ENCODE data around the gene LTO1. TPM values are rescaled to one million over a fixed set of nuclear protein-coding genes. Genes with fewer than 3 reads are reported as not detected.
A peak's percentile ranks its signal among the peaks of the same experiment; 100 is the strongest.

Gene LTO1
- total and polyA plus RNA-seq, 2 of the 13 experiments (the other 11 are each of a cell fraction or from before 2014, with no cell fraction given) = 11.8 to 15.0 TPM

- TF ChIP-seq THRA (CRISPR knock-in tag; IDR thresholded peaks at IDR 0.05; ENCODE audit: borderline replicate concordance) (peak; percentile 88; the same call in 1 of the 2 replicates), SALL2 (CRISPR knock-in tag; IDR thresholded peaks at IDR 0.05) (0 out of 2 replicates have a peak, but pooled peaks have one; percentile 50), GATAD2A (CRISPR knock-in tag; IDR thresholded peaks at IDR 0.05) (0 out of 2 replicates have a peak, but pooled peaks have one; percentile 50), ZBTB38 (CRISPR knock-in tag; IDR thresholded peaks at IDR 0.05) (peak; percentile 89), NFKB2 (CRISPR knock-in tag; IDR thresholded peaks at IDR 0.05; ENCODE audit: borderline replicate concordance) (peak; percentile 40; the same call in 1 of the 2 replicates), FOSL2 (CRISPR knock-in tag; IDR thresholded peaks at IDR 0.05) (no peak; the same call in 1 of the 2 replicates), ZNF362 (CRISPR knock-in tag; IDR thresholded peaks at IDR 0.05; ENCODE audit: borderline replicate concordance) (no peak), YEATS4 (CRISPR knock-in tag; IDR thresholded peaks at IDR 0.05; ENCODE audit: borderline replicate concordance) (0 out of 2 replicates have a peak, but pooled peaks have one; percentile 30)
- TF ChIP-seq, protein P1, sequence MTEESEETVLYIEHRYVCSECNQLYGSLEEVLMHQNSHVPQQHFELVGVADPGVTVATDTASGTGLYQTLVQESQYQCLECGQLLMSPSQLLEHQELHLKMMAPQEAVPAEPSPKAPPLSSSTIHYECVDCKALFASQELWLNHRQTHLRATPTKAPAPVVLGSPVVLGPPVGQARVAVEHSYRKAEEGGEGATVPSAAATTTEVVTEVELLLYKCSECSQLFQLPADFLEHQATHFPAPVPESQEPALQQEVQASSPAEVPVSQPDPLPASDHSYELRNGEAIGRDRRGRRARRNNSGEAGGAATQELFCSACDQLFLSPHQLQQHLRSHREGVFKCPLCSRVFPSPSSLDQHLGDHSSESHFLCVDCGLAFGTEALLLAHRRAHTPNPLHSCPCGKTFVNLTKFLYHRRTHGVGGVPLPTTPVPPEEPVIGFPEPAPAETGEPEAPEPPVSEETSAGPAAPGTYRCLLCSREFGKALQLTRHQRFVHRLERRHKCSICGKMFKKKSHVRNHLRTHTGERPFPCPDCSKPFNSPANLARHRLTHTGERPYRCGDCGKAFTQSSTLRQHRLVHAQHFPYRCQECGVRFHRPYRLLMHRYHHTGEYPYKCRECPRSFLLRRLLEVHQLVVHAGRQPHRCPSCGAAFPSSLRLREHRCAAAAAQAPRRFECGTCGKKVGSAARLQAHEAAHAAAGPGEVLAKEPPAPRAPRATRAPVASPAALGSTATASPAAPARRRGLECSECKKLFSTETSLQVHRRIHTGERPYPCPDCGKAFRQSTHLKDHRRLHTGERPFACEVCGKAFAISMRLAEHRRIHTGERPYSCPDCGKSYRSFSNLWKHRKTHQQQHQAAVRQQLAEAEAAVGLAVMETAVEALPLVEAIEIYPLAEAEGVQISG (CRISPR knock-in tag; IDR thresholded peaks at IDR 0.05) = 0 out of 2 replicates have a peak, but pooled peaks have one; percentile 57
Observed at GRCh38 chr11:69670158-69670845, 4.9 kb downstream of the LTO1 start (continued).

All from HepG2 (cell line).